Fibroblast of mammary gland (primary cell): ENCODE data around the gene KIF5B.

Experiments used
- DNase-seq: peaks from one replicate; pipeline ENCODE4 v3.0.0-alpha.2; 2010; ENCODE audit warnings: low read depth
- H3K4me3 ChIP-seq: 2 replicates; pipeline ENCODE4 v1.5.1; 2011; ENCODE audit warnings: low read depth, mild to moderate bottlenecking, low read length, moderate library complexity; ENCODE audit not compliant: control insufficient read depth
- TF ChIP-seq, protein P1 (sequence below): conservative IDR thresholded peaks from 2 replicates; pipeline ENCODE4 v1.5.1; 2011; ENCODE audit warnings: low read depth, low read length, inconsistent platforms; ENCODE audit not compliant: control insufficient read depth, insufficient read depth

Gene KIF5B

DNA sequence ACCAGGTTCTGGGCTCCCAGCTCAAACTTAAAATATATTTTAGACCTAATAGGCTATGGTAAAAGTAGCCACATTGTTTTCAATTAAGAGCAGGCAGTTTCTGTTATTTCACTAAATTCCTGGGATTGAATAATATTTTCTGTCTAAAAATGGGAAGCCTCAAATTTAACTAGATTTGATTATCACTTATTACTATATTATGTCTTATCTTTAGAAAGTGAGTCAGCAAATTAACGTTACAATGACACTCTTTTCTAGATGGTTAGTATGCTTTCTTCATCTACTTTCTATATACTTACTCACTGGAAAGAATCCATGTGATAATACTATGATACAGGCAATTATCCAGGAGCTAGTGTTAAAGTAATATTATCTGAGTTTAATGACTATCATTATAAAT lies 27.5 kb downstream of the KIF5B start:
- no peak overlapping the region for H3K4me3 ChIP-seq
- no peak for DNase-seq
- TF ChIP-seq, protein P1, sequence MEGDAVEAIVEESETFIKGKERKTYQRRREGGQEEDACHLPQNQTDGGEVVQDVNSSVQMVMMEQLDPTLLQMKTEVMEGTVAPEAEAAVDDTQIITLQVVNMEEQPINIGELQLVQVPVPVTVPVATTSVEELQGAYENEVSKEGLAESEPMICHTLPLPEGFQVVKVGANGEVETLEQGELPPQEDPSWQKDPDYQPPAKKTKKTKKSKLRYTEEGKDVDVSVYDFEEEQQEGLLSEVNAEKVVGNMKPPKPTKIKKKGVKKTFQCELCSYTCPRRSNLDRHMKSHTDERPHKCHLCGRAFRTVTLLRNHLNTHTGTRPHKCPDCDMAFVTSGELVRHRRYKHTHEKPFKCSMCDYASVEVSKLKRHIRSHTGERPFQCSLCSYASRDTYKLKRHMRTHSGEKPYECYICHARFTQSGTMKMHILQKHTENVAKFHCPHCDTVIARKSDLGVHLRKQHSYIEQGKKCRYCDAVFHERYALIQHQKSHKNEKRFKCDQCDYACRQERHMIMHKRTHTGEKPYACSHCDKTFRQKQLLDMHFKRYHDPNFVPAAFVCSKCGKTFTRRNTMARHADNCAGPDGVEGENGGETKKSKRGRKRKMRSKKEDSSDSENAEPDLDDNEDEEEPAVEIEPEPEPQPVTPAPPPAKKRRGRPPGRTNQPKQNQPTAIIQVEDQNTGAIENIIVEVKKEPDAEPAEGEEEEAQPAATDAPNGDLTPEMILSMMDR: no peak

DNA sequence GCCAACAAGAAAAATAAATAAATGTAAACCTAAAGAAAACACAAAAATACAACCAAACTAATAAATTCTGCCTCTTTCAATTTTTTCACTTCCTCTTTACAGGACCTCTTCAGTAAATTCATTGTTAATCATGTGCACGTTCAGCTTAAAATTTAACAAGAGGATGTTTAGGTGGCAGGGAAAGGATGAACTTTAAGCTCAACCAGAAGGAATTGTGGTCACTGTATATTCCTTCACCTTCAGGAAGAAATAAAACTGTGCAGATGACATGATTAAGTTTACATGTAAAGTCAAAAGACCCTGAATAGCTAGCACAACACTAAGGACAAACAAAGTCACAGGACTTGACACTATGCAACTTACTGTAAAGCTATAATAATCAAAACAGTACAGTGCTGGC lies 33.0 kb downstream of the KIF5B start:
- H3K4me3 ChIP-seq: no peak overlapping the region
- TF ChIP-seq, protein P1: no peak
- no peak for DNase-seq

DNA sequence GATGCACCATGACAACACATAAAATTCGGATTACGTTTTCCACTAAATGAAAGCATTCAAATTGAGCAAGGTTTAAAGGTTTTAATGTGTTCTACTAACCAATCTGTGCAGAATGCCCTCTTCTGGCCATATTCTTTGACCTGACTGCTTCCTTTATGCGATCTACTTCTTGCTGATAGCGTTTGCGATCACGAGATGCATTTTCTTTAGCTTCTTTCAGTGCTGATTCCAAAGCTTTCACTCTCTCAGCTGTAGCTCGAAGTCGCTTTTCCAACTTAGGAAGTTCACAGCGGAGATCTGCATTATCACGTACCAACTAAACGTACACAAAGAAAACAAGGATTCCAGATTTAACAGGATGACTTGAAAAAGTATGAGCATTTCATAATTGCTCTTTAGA lies 39.2 kb downstream of the KIF5B start:
- H3K4me3 ChIP-seq: no peak overlapping the region
- no peak for DNase-seq
- TF ChIP-seq, protein P1: no peak

DNA sequence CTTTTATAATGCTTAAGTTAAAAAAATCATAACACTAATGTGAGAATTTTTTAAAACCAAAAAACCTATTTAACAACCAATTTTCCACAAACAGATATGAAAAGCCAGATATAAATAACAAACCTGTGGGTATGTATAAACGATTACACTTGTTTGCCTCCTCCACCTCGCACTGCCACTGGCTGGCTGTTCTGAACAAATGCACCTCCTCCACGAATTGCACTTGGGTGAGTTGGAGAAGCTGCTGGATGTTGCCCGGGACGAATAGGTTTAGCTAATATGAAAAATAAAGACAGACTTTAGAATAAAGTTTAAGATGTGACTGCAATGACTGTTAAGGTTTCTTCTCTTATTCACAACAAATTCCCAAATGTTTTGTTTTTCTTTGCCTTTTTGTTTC lies 40.8 kb downstream of the KIF5B start:
- no peak overlapping the region for H3K4me3 ChIP-seq
- TF ChIP-seq, protein P1: no peak
- DNase-seq: no peak

DNA sequence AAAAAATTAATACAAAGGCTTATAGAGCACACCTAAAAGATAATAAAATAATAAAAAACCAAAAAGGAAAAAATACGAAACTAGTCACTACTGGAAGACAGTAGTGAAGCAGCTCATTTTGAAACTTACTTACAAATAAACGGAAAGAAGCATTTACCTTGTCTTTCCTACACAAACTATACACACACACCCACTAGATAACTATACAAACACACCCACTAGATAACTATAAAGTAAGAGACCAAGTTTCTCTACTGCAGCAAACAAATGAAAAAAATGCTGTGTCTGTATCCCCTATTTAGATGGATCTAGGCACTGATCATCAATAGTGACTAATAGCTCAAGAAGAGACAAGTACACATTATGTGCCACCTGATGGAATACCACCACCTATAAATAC lies 49.2 kb downstream of the KIF5B start:
- no peak overlapping the region for H3K4me3 ChIP-seq
- DNase-seq: no peak
- TF ChIP-seq, protein P1: no peak

DNA sequence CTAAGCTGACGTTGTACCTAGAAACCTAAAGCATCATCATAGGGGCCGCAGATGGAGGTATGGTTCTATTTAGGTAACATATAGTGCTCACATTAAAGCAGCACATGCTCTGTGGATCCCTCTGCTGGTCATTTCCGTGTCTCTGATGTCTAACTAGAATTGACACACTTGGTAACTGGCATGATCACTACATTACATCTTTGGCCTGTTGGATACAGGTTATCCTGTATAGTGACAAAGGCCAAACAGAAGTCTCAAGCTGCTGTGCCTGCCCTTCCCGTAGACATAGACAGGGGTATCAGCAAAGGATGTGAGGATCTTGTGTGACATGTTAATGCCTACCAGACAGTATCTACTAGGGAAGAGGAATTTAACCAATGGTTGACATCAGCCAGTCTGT lies 51.2 kb downstream of the KIF5B start:
- peak; percentile 62 for DNase-seq
- H3K4me3 ChIP-seq: no peak overlapping the region
- TF ChIP-seq, protein P1: peak; percentile 71

DNA sequence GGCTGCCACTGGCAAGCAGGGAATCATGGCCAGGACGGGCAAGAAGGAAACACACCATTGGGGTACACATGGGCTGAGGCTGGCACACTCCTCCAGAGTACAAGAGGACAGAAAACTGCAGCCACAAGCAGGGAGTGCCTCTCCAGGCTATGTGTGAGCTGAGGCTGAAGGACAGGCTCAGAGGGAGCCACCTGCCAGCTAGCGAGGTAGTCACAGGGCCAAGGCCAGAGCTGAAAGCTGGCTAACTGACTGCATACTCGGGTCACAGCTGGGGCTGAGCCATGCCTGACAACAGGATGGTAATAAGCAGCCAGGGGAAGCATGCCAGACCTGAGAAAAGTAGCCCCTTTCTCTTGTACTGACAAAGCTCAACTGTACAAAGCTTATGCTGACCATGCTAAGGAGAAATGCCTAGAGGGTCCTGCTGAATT lies 52.0 kb downstream of the KIF5B start:
- TF ChIP-seq, protein P1: no peak
- DNase-seq: no peak
- no peak overlapping the region for H3K4me3 ChIP-seq
